Left lung (tissue), 10 donors: Measurements from ENCODE around the gene DCTN3. TPM values are rescaled to one million over a fixed set of nuclear protein-coding genes. Genes with fewer than 3 reads are reported as not detected.

Experiments
- ATAC-seq: fragments of 200-7000 bp; cut with Tn5 transposase; one replicate; pipeline ENCODE4 v1.9.1; 2020; ENCODE audit warnings: moderate library complexity
- DNase-seq, 4 donors: peaks; one replicate each; pipeline ENCODE4 v3.0.0-alpha.2; 2013 to 2020
- H3K27ac ChIP-seq, 2 donors: fragments of 200-600 bp; sonication (generic) in 1 of 2; one replicate each; pipeline versions ENCODE4 v1.5.0 to v1.8.0; 2020 to 2021
- H3K27me3 ChIP-seq, 2 donors: fragments of 200-600 bp; sonication (generic) in 1 of 2; one replicate each; pipeline versions ENCODE4 v1.5.0 to v1.8.0; 2020 to 2021
- H3K36me3 ChIP-seq, 2 donors: fragments of 200-600 bp; sonication (generic) in 1 of 2; one replicate each; pipeline versions ENCODE4 v1.5.0 to v1.8.0; 2020 to 2021
- H3K4me1 ChIP-seq, 2 donors: fragments of 200-600 bp; one replicate each; pipeline ENCODE4 v1.8.0; 2021
- H3K4me3 ChIP-seq, 2 donors: fragments of 200-600 bp; sonication (generic) in 1 of 2; one replicate each; pipeline versions ENCODE4 v1.5.0 to v1.8.0; 2020 to 2021; ENCODE audit warnings: mild to moderate bottlenecking in 1 of 2
- H3K9me3 ChIP-seq, 2 donors: fragments of 200-600 bp; sonication (generic) in 1 of 2; one replicate each; pipeline versions ENCODE4 v1.5.0 to v1.8.0; 2020 to 2021
- CTCF ChIP-seq, 2 donors: fragments of 200-600 bp; sonication (generic) in 1 of 2; IDR thresholded peaks; one replicate each; pipeline versions ENCODE4 v1.5.0 to v1.8.0; 2021; ENCODE audit warnings: antibody characterized with exemption in 2 of 2
- intact Hi-C, 2 donors: fragments of 100-400 bp; cut with DNase I; formaldehyde crosslinking; loops; one replicate each; pipeline versions ENCODE4 v1.11.2 to v1.14.2; 2022
- polyA plus RNA-seq, 6 donors: library from polyadenylated mRNA; unstranded; fragments of 120-200 nt; gene quantifications; one replicate each; pipeline ENCODE4 v1.2.1, GENCODE V29; 2013; ENCODE audit not compliant: insufficient read length in 6 of 6
- total RNA-seq, 2 donors: library from RNA; stranded (reverse); fragmentation: NEBNext Ultra II Directional; extraction: Animal tissue kit (Norgen Biotek cat#: 25700); gene quantifications; one replicate each; pipeline ENCODE4 v1.2.1, GENCODE V29; 2021
- donor health status: DM: no; HTN: yes; CAD: no.
- donor health status: DM: no; HTN: no; CAD: no.

DCTN3 gene
- total and polyA plus RNA-seq, 8 donors, result 69.8 to 111 (median 91.4) TPM

- peaks cover 0 to 13% of the 10 kb centered on the region in 2 donors for H3K4me1 ChIP-seq
- no peak within 1 kb of the TSS for H3K27ac ChIP-seq
- ATAC-seq (peak; percentile 84), DNase-seq (peak in 1 of 4 donors; percentile 86)
- peaks cover 60 to 74% of the 10 kb centered on the region in 2 donors for H3K27me3 ChIP-seq
- H3K9me3 ChIP-seq, result no peaks in the 10 kb centered on the region
- TF ChIP-seq CTCF (IDR thresholded peaks at IDR 0.05), result no peak
- H3K36me3 ChIP-seq, result no peaks in the 10 kb centered on the region
- peak within 1 kb of the TSS; percentile 21 to 25 for H3K4me3 ChIP-seq
- intact Hi-C loops, result no loop called here
These were observed 8.6 kb upstream of the DCTN3 start, which contains the start of gene ARID3C for GRCh38 chr9:34628656-34629490. Gene ARID3C (minus strand): TSS chr9:34629066. CDS start chr9:34628014, 1,052 bp downstream.

DNA sequence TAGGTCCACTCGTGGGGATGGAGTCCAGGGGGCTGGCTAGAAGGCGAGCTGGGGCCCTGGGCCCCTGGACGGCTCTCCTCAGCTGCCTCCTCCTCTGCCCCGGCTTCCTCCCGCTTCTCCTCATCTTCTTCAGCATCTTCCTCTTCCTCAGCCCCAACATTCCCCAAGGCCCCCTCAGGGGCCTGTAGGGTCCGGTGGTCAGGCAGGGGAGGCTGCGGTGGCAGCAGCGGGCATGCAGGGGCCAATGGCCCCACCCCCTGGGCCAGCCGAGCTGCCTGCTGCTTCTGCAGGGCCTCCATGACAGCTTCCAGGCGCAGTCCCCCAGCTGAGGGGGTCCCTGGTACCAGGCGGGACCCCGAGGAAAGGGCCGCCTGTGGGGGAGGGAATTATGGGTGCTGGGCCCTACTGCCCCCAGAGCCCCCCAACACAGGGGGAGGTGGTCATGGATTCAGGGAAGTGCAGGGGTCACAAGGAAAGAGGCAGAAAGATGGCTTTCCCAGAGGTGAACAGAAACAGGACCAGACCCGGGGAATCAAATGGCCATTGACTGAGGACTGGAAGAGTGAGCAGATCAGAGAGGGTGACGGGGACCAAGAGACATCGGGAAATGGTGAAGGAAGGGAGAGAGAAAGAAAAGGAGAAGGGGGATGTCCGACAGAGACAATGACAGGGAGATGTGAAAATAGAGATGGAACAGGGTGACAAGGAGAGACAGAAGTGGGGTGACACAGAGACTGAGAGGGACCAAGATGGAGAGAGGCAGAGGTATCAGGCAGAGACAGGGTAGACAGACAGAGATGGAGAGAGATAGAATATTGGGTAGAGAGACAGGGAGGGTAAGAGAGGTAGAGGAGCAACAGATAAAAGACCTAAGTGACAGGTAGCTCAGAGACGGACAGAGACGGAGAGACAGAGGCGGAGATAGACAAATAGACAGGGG lies 7.7 kb upstream of the DCTN3 start:
- Histone ChIP-seq H3K27me3 (peaks cover 69 to 83% of the 10 kb centered on the region in 2 donors), H3K27ac (no peak overlapping the region), H3K9me3 (no peaks in the 10 kb centered on the region), H3K4me1 (peaks cover 0 to 21% of the 10 kb centered on the region in 2 donors), H3K4me3 (peak overlapping the region; percentile 21 to 25), H3K36me3 (no peaks in the 10 kb centered on the region)
- intact Hi-C loops, result no loop called here
- DNase-seq (no peak), ATAC-seq (no peak)
- no peak for TF ChIP-seq CTCF (IDR thresholded peaks at IDR 0.05)

GRCh38 chr9:34625186-34625486 lies 4.8 kb upstream of the DCTN3 start:
- H3K9me3 ChIP-seq, result no peaks in the 10 kb centered on the region
- no peak for ATAC-seq

GRCh38 chr9:34624475-34625185 lies 4.3 kb upstream of the DCTN3 start:
- Histone ChIP-seq H3K4me1 (peaks cover 2 to 31% of the 10 kb centered on the region in 2 donors), H3K36me3 (no peaks in the 10 kb centered on the region), H3K9me3 (no peaks in the 10 kb centered on the region), H3K27me3 (peaks cover 73 to 82% of the 10 kb centered on the region in 2 donors), H3K4me3 (no peak overlapping the region), H3K27ac (no peak overlapping the region)
- DNase-seq, result no peak
- ATAC-seq, result no peak
- no peak for TF ChIP-seq CTCF (IDR thresholded peaks at IDR 0.05)
- intact Hi-C loops, result no loop called here

More at GRCh38 chr9:34625186-34625486, 4.8 kb upstream of the DCTN3 start:
- no peak overlapping the region for H3K27ac ChIP-seq
- intact Hi-C loops, result no loop called here
- no peaks in the 10 kb centered on the region for H3K36me3 ChIP-seq
- no peak for TF ChIP-seq CTCF (IDR thresholded peaks at IDR 0.05)
- peaks cover 0 to 27% of the 10 kb centered on the region in 2 donors for H3K4me1 ChIP-seq
- no peak overlapping the region for H3K4me3 ChIP-seq
- H3K27me3 ChIP-seq, result peaks cover 79 to 88% of the 10 kb centered on the region in 2 donors
- DNase-seq, result no peak
